ENCODE results near the gene GID4. TPM values are rescaled to one million over a fixed set of nuclear protein-coding genes. Genes with fewer than 3 reads are reported as not detected.
A peak's percentile ranks its signal among the peaks of the same experiment; 100 is the strongest.

GID4 gene
- total RNA-seq, 1 donor from 2014 or later: 11.9 TPM

GRCh38 chr17:18089613-18090012, 50.4 kb downstream of the GID4 start:
- intact Hi-C loops (cut with DNase I): no loop called here

GRCh38 chr17:18093616-18094408, 54.6 kb downstream of the GID4 start:
- peaks cover 73% of the 10 kb centered on the region for H3K36me3 ChIP-seq
- peaks cover 4% of the 10 kb centered on the region for H3K4me1 ChIP-seq
- ATAC-seq (no peak), DNase-seq (no peak)
- intact Hi-C loops (cut with DNase I): no loop called here
- no peak overlapping the region for H3K4me3 ChIP-seq
- no peak overlapping the region for H3K27ac ChIP-seq
- no peaks in the 10 kb centered on the region for H3K27me3 ChIP-seq (ENCODE audit: low read depth)
- no peaks in the 10 kb centered on the region for H3K9me3 ChIP-seq
- peak; percentile 18 for TF ChIP-seq CTCF (IDR thresholded peaks at IDR 0.05)

More at GRCh38 chr17:18089613-18090012, 50.4 kb downstream of the GID4 start:
- DNase-seq (no peak), ATAC-seq (no peak)
- no peak for TF ChIP-seq CTCF (IDR thresholded peaks at IDR 0.05)
- Histone ChIP-seq H3K27me3 (ENCODE audit: low read depth) (no peaks in the 10 kb centered on the region), H3K9me3 (no peaks in the 10 kb centered on the region), H3K27ac (no peak overlapping the region), H3K4me3 (no peak overlapping the region), H3K36me3 (peaks cover 32% of the 10 kb centered on the region), H3K4me1 (peaks cover 13% of the 10 kb centered on the region)

- ATAC-seq: no peak
These were observed 55.2 kb downstream of the GID4 start for GRCh38 chr17:18094409-18094807.

GRCh38 chr17:18099516-18099915, 60.3 kb downstream of the GID4 start:
- intact Hi-C loops (cut with DNase I): no loop called here
- ATAC-seq (no peak), DNase-seq (no peak)
- no peak overlapping the region for H3K4me3 ChIP-seq
- TF ChIP-seq CTCF (IDR thresholded peaks at IDR 0.05): no peak
- H3K36me3 ChIP-seq: peaks cover 84% of the 10 kb centered on the region
- H3K27ac ChIP-seq: no peak overlapping the region
- H3K9me3 ChIP-seq: no peaks in the 10 kb centered on the region
- no peaks in the 10 kb centered on the region for H3K27me3 ChIP-seq (ENCODE audit: low read depth)
- no peaks in the 10 kb centered on the region for H3K4me1 ChIP-seq

More at GRCh38 chr17:18094409-18094807, 55.2 kb downstream of the GID4 start:
- TF ChIP-seq CTCF (IDR thresholded peaks at IDR 0.05): no peak
- Histone ChIP-seq H3K9me3 (no peaks in the 10 kb centered on the region), H3K36me3 (peaks cover 79% of the 10 kb centered on the region), H3K27ac (no peak overlapping the region), H3K4me3 (no peak overlapping the region), H3K27me3 (ENCODE audit: low read depth) (no peaks in the 10 kb centered on the region), H3K4me1 (no peaks in the 10 kb centered on the region)
- intact Hi-C loops (cut with DNase I): no loop called here
- no peak for DNase-seq

GRCh38 chr17:18100616-18101015, 61.4 kb downstream of the GID4 start:
- no peak for TF ChIP-seq CTCF (IDR thresholded peaks at IDR 0.05)
- ATAC-seq (no peak), DNase-seq (no peak)
- Histone ChIP-seq H3K27ac (no peak overlapping the region), H3K9me3 (no peaks in the 10 kb centered on the region), H3K4me1 (no peaks in the 10 kb centered on the region), H3K27me3 (ENCODE audit: low read depth) (no peaks in the 10 kb centered on the region), H3K36me3 (peaks cover 84% of the 10 kb centered on the region), H3K4me3 (no peak overlapping the region)
- intact Hi-C loops (cut with DNase I): no loop called here

Measured in lower lobe of right lung (tissue), 2 donors.